GM18498 (cell line): ENCODE measurements around the gene TRIM67.
"Not testable (repeated sequence)": the region's sequence is repeated elsewhere in the genome, so short reads cannot be mapped to it uniquely, and the experiment has no call there.

Source experiments
- ATAC-seq: cut with Tn5 transposase; IDR thresholded peaks from one replicate; pipeline ENCODE4 v1.9.1; 2021; ENCODE audit warnings: mild to moderate bottlenecking, moderate library complexity; ENCODE audit not compliant: unreplicated experiment

Gene TRIM67

DNA sequence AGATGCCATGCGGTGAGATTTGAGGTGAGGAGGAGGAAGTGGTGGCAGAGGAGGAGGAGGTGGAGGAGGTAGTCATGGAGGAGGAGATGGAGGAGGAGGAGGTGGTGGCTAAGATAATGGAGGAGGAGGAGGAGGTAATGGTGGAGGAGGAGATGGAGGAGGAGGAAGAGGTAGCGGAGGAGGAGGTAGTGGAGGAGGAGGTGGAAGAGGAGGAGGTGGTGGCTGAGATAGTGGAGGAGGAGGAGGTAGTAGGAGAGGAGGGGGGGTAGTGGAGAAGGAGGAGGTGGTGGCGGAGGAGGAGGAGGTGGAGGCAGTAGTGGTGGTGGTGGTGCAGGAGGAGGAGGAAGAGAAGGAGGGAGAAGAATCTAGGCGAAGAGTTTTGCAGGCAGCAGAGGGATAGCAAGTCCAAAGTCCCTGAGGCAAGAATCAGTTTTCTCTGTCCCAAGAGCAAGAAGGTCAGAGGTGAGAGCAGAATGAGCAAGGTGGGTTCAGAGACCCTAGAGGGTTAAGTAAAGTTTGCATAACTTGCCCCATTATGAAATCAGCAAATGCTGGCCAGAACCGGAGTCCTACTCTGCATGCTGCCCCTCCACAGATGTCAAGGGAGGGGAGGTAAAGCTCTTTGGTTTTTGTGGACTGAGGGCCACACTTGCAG is 40.2 kb downstream of the TRIM67 start:
- no peak for ATAC-seq

DNA sequence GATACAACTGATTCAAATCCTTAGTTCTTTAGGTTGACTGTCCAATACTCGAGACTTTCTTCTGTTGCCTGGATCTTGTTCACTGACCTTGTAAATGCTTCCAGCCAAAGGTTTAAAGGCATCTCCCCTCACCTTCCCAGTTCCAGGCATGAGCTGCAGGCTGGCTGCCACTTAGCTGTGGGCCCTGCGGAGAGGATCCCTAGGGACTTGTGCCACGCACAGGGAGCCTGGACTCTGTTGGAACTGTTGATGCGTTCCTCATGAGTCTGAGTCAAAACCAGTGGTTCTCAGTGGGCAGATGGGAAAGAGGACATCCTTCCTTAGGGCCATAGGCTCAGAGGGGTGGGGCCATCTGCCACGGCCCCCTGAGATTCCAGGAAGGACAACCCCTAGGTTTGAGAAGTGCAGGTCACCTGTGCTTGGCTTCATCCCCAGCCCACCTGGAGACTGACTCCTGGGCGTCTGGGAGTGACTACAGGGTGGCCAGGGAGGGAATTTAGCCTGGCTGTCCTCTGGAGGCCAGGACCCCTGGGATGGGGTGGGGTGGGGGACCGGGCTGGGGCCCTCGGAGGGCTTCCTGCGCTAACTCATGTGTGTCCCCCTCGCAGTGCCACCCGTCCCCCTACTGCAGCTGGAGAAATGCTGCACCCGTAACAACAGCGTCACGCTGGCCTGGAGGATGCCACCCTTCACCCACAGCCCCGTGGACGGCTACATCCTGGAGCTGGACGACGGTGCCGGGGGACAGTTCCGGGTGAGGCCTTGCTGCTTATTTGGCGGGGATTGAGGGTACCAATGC is 41.6 kb downstream of the TRIM67 start:
- ATAC-seq, result no peak

DNA sequence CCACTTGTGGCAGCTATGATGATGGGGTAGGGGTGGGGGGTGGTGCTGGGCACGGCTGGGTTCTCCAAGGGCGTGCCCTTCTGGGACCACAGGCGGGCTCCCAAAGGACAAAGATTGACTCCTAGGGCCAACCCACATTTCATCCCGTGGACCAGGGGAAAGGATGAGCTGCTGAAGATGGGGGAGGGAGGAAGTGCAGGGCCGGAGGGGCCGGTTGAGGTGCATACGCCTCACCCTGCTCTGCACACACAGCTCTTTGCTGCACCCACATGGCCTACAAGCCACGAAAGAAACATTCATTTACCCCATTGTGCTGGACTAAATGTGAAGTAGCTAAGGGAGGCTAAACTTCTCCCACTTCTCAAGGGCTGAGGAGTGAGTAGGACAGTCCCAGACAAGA is 45.0 kb downstream of the TRIM67 start:
- no peak for ATAC-seq

DNA sequence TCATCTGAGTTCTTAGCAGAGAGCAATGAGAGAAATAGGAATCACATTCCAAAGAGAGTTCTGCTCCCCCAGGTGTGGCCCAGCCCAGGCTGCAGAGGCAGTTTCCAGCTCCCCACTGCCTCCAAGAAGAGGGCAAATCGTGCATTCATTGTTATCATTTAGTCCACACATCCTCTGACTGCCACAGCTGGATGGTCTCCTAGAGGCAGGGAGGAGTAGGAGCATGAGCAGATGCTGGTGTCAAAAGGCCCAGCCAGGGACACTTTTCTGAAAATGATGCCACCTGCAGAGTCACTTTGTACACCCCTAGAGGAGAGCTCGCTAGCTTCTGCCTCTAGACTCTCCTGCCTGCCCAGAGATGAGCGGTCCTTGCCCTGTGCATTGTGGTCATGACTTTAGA is 45.6 kb downstream of the TRIM67 start:
- no peak for ATAC-seq

DNA sequence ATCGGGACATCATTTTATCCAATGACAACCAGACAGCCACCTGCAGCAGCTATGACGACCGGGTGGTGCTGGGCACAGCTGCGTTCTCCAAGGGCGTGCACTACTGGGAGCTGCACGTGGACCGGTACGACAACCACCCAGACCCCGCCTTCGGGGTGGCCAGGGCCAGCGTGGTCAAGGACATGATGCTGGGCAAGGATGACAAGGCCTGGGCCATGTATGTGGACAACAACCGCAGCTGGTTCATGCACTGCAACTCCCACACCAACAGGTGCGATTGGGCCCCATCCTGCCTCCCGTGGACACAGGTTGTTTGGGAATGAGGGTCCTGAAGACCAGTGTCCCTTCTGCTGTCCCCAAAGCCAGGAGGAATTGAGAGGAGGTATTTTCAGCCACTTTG is 47.1 kb downstream of the TRIM67 start:
- no peak for ATAC-seq

DNA sequence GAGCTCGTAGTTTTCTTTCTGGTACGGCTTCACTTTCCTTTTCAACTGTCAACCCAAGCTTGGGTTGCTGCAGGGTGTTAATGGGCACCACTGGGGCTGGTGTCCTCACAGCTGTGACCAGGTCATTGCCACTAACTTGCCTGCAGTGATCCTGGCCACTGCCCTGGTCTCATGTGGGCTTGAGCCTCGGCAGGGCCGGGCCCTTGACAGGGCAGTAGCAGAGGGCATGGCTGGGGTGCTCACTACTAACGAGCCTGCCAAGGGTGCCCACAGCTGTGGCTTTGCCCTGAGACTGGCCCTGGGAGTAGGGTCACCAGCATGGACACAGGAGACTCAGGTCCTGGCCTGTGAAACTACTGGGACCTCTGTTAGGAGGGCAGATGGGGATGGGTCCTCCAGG is 47.7 kb downstream of the TRIM67 start:
- ATAC-seq, result no peak

DNA sequence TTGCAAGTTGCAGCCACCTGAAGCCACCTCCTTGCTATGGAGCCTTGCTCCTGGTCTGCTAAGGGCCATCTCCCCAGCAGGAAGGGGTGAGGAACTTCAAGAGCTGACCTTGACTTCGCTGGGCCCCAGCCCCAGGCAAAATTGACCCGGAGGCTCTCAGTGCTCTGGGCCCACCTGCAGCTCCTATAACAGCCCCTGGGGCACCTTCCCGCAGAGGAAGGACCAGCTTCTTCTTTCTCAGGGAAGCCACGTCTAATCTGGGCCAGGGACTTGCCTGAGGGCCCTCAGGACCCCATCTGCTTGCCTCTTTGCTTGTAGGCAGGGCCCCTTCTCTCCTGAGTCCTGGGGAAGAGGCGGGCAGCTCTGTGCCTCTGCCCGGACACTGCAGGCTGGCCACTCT is 48.3 kb downstream of the TRIM67 start:
- no peak for ATAC-seq

DNA sequence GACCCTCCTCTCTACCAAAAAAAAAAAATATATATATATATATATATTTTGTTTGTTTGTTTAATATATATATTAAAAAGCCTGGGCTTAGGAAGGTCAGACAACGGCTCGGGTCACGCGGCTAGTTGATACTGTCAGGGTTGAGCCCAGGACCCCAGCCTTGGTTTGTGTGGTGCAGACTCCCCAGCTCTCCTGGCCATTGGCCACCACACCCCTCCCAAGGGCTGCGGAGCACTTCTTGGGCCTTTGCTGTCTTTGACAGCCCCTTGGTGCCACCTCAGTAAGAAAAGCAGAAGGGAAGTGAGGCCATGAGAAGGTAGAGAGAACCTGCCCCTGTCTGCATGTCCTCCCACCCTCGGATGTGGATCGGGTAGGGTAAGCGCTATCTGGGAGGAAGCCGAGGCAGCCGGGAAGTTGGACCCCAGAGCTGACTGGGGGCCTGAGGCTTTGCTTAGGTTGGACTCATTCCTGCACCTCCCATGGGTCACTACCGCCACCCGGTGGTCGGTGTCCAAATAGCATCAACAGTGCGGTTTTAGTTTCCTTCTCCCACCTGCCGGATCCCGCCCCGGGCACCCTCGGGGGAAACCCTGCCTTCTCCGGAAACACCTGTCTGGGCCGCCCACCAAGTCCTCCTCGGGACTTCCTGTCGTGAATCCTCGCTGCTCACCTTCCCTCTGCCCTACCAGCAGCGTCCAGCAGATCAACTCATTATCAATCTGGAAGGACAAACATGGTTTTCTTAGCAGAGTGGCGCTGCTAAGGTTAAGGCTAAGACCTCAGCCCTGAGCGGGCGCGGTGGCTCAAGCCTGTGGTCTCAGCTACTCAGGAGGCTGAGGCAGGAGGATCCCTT is 49.4 kb downstream of the TRIM67 start:
- peak; percentile 89 for ATAC-seq

DNA sequence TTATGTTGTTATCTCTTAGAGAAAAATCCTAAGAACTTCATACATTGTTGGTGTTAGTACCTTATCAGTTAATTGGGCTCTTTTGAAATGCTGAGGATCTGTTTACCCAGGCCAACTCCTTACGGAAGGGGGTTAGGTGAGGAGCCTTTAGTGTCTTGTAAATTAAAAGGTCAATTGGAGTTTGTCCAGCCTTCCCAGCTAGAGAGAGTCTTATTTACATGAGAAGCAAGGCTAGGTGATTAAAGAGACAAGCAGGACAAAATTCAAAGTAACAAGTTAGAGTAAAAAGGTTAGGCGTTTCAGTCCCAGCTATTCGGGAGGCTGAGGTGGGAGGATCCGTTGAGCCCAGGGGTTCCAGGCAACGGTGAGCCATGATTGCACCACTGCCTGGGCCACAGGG is 50.4 kb downstream of the TRIM67 start:
- ATAC-seq, result not testable (repeated sequence)

DNA sequence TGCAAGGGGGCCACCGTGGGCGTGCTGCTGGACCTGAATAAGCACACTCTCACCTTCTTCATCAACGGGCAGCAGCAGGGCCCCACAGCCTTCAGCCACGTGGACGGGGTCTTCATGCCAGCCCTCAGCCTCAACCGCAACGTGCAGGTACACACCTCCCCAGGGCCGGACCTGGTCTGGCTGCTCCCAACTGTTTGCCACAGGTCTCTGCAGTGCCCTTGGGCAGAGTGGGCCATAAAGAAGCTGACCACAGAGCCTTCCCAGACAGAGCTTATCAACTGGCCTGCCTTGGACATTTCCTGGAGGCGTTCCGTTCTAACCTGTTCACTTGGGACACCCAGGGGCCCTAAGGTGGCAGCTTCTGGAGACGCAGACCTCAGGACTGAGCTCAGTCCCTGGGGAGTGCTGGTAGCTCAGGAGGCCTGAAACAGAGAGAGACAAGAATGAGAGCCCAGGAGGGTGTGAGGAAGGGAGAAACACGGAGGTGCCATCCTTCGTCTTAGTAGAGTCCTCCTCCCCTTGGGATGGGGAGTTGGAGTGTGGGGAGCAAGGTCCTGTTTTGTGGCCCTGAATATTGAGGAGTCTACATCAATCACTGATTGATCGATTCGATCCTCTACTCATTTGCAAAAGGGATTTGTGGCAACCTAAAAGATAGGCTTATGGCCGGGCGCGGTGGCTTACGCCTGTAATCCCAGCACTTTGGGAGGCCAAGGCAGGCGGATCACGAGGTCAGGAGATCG is 52.1 kb downstream of the TRIM67 start:
- ATAC-seq, result no peak

DNA sequence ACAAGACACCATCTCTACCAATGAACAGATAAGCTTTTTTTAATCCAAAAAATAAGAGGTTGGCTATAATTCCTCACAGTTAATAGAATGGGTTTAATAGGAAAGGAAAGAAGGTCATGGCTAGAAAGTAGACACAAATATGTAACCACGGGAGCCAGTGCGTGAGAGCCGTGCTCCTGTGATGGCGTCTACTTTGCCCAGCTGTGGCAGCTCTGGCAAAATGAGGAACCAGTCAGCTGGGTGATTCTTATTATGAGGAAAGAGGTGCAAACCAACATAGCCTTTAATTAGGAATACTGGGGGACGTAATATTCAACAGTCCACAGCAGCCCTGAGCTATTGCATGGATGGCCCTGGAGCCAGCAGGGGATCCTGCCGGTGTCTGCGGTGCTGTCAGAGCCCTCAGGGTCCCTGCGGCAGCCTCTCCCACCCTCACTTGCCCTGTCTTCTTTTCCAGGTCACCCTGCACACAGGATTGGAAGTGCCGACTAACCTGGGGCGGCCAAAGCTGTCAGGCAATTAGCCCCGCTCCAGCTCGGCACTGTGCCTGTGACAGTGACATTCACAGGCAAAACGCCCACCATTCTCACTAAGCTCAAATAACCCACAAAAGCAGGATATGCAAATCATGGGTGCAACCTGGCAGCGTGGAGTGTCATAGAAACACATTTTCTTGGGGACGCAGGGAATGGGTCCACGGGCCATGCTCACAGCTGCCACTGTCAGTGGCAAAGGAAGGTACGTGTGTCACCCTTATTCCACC is 53.2 kb downstream of the TRIM67 start:
- no peak for ATAC-seq

DNA sequence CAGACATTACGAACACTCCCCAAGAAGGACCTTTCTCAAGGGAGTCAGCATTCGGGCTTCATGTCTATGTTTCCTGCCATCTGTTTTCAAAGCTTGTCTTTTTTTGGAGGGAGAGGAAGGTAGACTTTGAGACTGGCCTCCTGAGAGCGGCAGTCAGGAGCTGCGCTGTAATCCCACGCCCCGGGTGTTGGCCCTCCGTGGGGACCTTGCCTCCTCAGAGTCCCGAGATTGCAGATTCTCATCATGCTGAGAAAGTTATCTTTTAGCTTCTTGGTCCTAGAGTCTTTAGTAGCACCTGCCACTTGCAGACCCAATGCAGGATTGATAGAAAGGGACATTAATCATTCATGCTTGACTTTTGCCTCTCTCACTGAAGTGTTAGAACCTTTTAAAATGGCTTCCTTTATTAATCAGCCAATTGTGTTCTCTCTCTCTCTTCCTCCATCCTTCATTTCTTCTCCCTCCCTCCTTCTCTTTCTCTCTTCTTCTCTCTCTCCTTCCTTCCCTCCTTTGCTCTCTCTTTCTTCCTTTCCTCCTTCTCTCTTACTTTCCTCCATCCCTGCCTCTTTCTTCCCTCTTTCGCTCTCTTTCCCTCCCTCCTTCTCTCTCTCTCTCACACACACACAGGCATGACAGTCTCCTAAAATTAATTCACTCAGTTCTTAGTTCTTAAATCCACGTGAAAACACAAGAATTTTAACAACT is 54.0 kb downstream of the TRIM67 start:
- ATAC-seq, result no peak

DNA sequence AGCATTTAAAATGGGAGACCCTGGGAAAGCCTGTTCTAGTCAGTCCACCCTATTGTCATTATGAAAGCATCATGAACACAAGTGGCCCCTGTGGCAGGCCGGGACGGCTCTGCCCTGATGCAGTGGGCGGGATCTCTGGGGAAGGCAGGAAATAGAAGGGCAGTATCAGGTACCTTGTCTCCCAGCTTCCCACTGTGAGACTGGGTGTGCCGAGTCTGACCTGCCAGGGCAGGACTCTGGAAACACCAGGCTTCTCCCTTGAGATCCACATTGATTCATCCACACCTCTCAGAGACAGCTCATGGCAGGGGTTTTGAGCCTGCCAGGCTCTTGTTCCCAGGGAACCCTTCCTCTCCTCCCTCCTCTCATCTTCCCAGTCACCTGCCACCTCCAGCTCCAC is 54.6 kb downstream of the TRIM67 start:
- no peak for ATAC-seq

DNA sequence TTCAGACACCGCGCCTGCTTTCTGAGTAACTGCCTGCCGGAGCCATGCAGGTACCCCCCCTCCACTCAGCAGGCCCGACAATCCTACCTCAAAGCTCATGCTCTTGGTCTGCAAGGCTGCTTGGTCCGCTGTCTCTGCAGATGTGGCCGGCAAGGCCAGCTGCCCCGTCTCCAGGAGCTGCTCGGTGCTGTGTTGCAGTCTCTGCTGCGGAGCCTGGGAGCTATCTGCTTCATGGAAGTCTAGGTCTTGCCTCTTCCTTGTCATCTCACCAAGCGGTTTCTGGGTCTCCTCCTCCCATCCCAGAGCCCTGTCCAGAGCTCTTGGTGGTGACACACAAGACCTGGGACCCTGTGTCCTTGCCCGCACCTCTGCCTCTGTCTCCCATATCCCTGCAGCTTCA is 55.2 kb downstream of the TRIM67 start:
- ATAC-seq, result no peak

DNA sequence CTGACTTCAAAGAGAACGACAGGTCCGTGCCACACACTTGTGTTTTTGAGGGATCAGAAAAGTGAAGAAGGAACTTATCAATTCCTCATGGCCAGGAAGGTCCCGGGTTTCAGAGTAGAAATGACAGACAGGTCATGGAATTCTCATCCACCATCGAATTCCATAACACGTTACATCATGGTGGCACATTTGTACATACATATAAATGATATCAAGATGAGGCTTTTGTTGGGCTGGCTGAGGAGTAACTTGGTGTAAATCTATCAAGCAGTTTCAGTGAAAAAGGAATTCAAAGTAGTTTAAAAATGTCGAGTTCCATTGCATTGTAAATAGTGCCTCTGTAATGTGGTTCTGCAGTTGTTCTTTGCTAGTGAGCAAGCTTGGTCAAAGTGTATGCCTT is 56.2 kb downstream of the TRIM67 start:
- ATAC-seq, result no peak

DNA sequence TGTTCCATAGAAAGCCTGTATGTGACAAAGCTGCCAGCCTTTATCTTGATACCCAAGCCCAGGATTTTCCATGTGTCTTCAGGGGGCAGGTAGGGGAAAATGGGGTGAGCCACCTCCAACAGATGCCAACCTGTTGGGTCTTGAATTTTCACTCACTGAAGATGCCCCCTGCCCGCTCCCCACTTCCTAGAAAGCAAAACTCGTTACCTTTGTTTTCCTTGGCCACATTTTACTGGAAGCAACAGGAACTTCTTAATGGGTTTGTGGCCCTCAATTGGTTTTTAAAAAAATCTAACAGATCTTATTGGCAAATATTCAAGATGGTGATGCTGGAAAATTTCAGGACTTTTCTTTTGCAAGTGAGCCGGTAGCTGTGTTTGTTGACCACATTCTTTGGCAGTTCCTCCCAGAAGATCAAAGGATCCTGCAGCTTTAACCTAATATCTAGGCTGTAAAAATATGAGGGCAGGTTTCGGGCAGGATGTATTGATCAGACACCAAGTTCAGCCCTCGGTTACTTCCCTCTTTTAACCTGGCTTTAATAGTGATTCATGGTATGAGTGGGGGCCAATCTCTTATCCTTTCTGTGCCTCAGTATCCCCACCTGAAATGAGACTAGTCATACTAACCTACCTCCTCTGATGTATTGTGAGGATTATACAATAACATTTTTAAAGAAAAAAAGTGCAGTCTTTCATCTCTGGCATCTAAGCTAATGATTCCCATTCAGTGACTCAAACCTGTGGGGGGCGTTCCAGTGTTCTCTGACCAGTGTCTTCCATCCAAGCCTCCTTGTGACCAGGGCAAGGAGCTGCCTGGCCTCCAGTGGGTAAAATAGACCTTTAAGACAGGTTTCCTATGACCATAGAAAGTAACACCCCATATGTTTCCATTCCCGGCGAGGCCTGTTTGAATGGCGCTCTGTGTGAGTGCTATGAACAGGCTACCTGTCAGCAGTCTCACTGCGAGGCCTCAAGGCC is 57.9 kb downstream of the TRIM67 start:
- ATAC-seq, result no peak

DNA sequence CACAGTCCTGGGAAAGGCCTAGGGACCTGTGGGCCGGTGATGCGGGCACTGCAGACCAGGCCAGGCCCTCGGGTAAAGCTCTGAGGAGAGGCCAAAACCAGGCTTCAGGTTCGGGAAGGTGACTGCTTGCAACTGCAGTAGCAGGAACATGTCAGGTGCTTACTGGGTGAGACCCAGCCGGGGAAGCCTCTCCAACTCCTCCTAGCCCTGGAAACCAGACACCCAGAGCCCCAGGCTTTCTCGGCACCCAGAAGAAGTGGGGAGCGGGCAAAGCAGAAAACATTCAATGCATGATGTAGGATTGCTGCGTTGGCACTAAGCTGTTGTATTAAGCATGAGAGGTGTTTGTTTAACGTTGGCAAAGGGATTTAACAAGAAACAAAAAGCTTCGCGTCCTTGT is 58.9 kb downstream of the TRIM67 start:
- no peak for ATAC-seq

DNA sequence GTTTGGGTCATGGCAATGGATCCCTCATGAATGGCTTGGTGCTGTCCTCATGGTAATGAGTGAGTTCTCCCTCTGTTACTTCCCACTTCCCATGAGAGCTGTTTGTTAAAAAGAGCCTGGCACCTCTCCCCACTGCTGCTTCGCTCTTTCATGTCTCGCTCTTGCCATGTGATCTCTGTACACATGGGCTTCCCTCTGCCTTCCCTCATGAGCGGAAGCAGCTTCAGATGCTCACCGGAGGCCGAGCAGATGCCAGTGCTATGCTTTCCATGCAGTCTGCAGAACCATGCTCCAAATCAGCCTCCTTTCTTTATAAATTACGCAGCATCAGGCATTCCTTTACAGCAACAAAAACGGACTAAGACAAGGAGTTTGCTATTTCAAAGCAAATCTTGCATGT is 64.3 kb downstream of the TRIM67 start:
- no peak for ATAC-seq

DNA sequence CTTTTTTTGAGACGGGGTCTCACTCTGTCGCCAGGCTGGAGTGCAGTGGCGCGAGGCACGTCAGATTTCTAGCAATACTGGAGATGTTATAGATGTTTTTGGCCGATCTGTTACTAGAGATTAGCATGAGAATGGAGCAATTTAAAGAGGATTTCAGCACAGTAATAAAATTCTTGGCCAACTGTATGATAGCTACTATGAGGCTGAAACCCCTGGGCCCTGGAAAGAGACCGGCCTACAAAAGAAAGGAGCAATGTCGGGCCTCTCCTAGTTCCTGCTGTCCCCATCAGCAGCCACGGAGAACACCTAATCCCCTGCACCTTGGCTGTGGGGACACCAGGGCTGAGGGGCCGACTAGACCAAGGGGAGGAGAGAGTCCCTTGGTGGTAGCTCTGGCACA is 69.7 kb downstream of the TRIM67 start:
- ATAC-seq, result no peak
